ENCODE data around the gene VMP1. TPM values are rescaled to one million over a fixed set of nuclear protein-coding genes. Genes with fewer than 3 reads are reported as not detected.
"Not testable (repeated sequence)": the region's sequence is repeated elsewhere in the genome, so short reads cannot be mapped to it uniquely, and the experiment has no call there.

VMP1 gene
- total RNA-seq, 4 donors from 2014 or later = 48.3 to 108 (median 72.4) TPM

DNA sequence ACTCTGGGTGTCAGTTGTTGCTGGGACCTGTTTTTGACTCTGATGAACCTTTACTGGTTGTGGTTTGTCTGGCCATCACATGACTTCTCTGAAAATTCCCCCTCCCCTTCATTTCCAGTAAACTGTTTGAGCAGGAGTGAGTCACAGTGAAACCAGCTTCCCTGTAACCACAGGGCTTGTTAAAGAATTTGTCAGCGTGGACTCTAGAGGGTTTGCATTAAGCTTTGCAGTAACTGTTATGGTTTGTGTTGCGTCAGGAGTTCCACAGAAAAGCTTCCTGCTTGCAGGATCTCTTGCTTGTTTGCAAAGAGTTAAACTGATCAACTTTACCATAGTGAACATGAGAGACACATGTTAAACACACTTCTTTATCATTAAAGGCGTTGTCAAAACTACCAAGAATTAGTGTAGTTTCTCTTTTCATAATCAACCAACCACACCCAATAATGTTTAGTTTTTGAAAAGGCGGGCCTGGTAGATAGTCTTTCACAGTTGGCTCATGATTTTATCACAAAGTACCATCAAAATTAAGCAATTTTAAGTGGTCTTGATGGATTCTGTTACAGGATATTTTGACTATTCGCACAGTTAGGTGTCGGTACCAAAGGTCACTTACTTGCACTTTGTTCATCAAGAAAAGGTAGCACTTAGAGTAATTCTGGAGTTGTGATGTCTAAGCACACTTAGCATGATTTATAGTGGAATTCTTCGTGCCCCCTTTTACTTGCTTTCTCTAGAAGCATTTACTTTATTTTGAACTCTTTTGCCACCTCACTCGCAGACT is 79.3 kb downstream of the VMP1 start:
- Histone ChIP-seq H3K4me1 (peaks cover 51% of the 10 kb centered on the region), H3K4me3 (peak overlapping the region; percentile 12), H3K9me3 (no peaks in the 10 kb centered on the region), H3K36me3 (peaks cover 3% of the 10 kb centered on the region), H3K27ac (peak overlapping the region; percentile 82), H3K27me3 (no peaks in the 10 kb centered on the region)
- peak in 1 of 2 donors; percentile 72 for DNase-seq (ENCODE audit: low spot score in 2 of 2)
- peak in 1 of 2 donors; percentile 37 for TF ChIP-seq POLR2A (IDR thresholded peaks at IDR 0.05)
- peak; percentile 76 for TF ChIP-seq EP300 (IDR thresholded peaks at IDR 0.05)
- TF ChIP-seq, protein P1, sequence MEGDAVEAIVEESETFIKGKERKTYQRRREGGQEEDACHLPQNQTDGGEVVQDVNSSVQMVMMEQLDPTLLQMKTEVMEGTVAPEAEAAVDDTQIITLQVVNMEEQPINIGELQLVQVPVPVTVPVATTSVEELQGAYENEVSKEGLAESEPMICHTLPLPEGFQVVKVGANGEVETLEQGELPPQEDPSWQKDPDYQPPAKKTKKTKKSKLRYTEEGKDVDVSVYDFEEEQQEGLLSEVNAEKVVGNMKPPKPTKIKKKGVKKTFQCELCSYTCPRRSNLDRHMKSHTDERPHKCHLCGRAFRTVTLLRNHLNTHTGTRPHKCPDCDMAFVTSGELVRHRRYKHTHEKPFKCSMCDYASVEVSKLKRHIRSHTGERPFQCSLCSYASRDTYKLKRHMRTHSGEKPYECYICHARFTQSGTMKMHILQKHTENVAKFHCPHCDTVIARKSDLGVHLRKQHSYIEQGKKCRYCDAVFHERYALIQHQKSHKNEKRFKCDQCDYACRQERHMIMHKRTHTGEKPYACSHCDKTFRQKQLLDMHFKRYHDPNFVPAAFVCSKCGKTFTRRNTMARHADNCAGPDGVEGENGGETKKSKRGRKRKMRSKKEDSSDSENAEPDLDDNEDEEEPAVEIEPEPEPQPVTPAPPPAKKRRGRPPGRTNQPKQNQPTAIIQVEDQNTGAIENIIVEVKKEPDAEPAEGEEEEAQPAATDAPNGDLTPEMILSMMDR (IDR thresholded peaks at IDR 0.05) = no peak
- TF ChIP-seq POLR2AphosphoS5 (IDR thresholded peaks at IDR 0.05) = peak; percentile 75 to 91 (median 82)
- 12% methylated on average over 8 of the region's 8 CpGs for WGBS

DNA sequence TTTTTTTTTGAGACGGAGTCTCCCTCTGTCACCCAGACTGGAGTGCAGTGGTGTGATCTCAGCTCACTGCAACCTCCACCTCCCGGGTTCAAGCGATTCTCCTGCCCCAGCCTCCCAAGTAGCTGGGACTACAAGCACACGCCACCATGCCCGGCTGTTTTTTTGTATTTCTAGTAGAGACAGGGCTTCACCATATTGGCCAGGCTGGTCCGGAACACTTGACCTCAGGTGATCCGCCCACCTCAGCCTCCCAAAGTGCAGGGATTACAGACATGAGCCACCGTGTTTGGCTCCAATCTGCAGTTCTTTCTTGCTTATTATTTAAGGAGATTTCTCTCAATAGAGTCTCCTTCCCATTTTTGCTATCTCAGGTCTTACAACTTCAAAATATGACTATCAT is 82.4 kb downstream of the VMP1 start:
- H3K36me3 ChIP-seq; H3K9me3 ChIP-seq; DNase-seq (ENCODE audit: low spot score in 2 of 2); H3K27me3 ChIP-seq; H3K4me3 ChIP-seq: not testable (repeated sequence)
- H3K27ac ChIP-seq = peak overlapping the region; percentile 3
- peaks cover 35% of the 10 kb centered on the region for H3K4me1 ChIP-seq
- whole genome bisulfite sequencing = 96% methylated on average over 7 of the region's 8 CpGs

DNA sequence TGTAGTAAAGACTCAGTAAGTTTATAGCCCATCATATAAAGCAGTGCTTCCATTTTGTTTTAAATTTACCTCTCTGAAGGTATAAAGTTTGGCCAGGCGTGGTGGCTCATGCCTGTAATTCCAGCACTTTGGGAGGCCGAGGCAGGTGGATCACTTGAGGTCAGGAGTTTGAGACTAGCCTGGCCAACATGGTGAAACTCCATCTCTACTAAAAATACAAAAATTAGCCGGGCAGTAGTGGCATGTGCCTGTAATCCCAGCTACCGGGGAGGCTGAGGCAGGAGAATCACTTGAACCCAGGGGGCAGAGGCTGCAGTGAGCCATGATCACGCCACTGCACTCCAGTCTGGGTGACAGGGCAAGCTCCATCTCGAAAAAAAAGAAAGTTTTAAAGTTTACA is 83.0 kb downstream of the VMP1 start:
- H3K9me3 ChIP-seq; DNase-seq (ENCODE audit: low spot score in 2 of 2); H3K36me3 ChIP-seq; H3K4me3 ChIP-seq; H3K27me3 ChIP-seq: not testable (repeated sequence)
- Histone ChIP-seq H3K27ac (peak overlapping the region; percentile 3), H3K4me1 (peaks cover 29% of the 10 kb centered on the region)
- WGBS = 91% methylated on average over 6 of the region's 6 CpGs

DNA sequence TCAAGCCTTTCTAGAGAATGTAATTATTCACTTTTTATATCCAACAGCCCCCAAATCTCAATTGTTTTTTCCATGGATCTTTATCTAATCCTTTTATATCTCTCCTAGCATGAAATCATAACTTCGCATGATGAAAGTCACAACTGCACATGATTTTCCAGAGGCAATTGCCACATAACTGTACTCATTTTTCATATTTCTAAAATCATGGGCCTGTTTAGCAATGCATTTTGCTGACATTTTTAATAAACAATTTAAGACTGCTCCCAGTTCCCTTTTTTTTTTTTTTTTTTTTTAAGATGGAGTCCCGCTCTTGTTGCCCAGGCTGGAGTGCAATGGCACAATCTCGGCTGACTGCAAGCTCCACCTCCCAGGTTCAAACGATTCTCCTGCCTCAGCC is 83.5 kb downstream of the VMP1 start:
- Histone ChIP-seq H3K27ac (no peak overlapping the region), H3K4me1 (peaks cover 24% of the 10 kb centered on the region), H3K4me3 (no peak overlapping the region), H3K27me3 (no peaks in the 10 kb centered on the region), H3K36me3 (peaks cover 3% of the 10 kb centered on the region), H3K9me3 (no peaks in the 10 kb centered on the region)
- WGBS = 75% methylated on average over 4 of the region's 4 CpGs
- TF ChIP-seq EP300 (IDR thresholded peaks at IDR 0.05) (no peak), POLR2AphosphoS5 (IDR thresholded peaks at IDR 0.05) (no peak), POLR2A (IDR thresholded peaks at IDR 0.05) (no peak)
- TF ChIP-seq, protein P1 (IDR thresholded peaks at IDR 0.05) = no peak
- DNase-seq (ENCODE audit: low spot score in 2 of 2) = no peak

DNA sequence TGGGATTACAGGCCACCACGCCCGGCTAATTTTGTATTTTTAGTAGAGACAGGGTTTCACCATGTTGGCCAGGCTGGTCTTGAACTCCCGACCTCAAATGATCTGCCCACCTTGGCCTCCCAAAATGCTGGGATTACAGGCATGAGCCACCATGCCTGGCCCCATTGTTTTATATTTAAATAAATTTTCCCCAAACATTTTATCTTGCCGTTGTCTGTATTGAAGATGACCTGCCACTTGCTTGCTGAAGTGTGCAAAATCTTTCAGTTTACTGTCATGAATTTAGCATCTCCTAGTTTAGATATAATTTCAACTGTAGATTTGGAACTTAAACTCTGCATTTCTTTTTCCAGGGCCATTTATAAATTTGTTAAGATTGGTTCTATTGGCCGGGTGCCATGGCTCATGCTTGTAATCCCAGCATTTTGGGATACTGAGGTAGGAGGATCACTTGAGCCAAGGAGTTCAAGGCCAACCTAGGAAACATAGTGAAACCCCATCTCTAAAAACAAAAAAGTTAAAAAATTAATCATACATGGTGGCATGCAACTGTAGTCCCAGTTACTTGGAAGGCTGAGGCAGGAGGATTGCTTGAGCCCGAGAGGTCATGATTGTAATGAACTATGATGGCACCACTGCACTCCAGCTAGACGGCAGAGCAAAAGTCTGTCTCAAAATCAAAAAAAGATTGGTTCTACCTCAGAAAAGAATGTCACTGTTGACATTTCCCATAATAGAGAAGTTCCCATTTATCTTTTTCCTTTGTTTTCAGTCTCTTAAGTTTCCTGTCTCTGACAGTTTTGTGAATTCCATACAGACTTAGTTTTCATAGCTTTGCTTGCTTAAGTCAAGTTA is 84.4 kb downstream of the VMP1 start:
- TF ChIP-seq EP300 (IDR thresholded peaks at IDR 0.05) = no peak
- no peak for TF ChIP-seq POLR2A (IDR thresholded peaks at IDR 0.05)
- TF ChIP-seq, protein P1 (IDR thresholded peaks at IDR 0.05) = no peak
- TF ChIP-seq POLR2AphosphoS5 (IDR thresholded peaks at IDR 0.05) = no peak
- H3K4me3 ChIP-seq = no peak overlapping the region
- DNase-seq (ENCODE audit: low spot score in 2 of 2) = no peak
- WGBS = 93% methylated on average over 7 of the region's 7 CpGs
- no peaks in the 10 kb centered on the region for H3K9me3 ChIP-seq
- H3K27me3 ChIP-seq = no peaks in the 10 kb centered on the region
- peaks cover 16% of the 10 kb centered on the region for H3K4me1 ChIP-seq
- no peak overlapping the region for H3K27ac ChIP-seq
- peaks cover 3% of the 10 kb centered on the region for H3K36me3 ChIP-seq

DNA sequence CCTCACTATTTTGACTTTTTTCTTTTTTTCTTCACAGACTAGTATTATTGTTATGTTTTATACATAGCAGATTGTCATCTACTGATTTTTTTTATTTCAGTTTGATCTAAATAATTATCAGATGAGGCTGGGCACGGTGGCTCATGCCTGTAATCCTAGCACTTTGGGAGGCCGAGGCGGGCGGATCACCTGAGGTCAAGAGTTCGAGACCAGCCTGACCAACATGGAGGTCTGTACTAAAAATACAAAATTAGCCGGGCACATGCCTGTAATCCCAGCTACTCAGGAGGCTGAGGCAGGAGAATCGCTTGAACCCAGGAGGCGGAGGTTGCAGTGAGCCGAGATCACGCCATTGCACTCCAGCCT is 85.0 kb downstream of the VMP1 start:
- not testable (repeated sequence) for H3K9me3 ChIP-seq; H3K27me3 ChIP-seq; H3K4me3 ChIP-seq; H3K4me1 ChIP-seq; H3K36me3 ChIP-seq; DNase-seq (ENCODE audit: low spot score in 2 of 2); H3K27ac ChIP-seq
- WGBS = 96% methylated on average over 10 of the region's 10 CpGs

Data from suprapubic skin (tissue), 4 donors.